ENCODE data around the gene RANBP17.

DNA sequence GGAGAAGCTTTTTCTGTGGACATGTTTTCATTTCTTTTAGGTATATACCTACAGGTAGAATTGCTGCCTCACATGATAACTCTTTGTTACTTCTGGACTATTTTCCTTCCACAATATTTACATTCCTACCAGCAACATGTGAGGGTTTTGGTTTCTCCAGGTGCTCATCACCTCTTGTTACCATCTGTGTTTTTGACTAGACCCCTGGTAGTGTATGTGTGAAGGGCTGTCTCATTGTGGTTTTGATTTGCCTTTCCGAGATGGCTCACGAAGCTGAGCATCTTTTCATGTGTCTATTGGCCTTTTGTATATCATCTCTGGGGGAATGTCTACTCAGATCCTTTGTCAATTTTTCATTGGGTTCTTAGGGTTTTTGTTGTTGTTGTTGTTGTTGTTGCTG is 17.2 kb upstream of the RANBP17 start:
- TF ChIP-seq, protein P1, sequence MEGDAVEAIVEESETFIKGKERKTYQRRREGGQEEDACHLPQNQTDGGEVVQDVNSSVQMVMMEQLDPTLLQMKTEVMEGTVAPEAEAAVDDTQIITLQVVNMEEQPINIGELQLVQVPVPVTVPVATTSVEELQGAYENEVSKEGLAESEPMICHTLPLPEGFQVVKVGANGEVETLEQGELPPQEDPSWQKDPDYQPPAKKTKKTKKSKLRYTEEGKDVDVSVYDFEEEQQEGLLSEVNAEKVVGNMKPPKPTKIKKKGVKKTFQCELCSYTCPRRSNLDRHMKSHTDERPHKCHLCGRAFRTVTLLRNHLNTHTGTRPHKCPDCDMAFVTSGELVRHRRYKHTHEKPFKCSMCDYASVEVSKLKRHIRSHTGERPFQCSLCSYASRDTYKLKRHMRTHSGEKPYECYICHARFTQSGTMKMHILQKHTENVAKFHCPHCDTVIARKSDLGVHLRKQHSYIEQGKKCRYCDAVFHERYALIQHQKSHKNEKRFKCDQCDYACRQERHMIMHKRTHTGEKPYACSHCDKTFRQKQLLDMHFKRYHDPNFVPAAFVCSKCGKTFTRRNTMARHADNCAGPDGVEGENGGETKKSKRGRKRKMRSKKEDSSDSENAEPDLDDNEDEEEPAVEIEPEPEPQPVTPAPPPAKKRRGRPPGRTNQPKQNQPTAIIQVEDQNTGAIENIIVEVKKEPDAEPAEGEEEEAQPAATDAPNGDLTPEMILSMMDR (conservative IDR thresholded peaks at IDR 0.05): no peak
- no peak for TF ChIP-seq EZH2 (IDR thresholded peaks at IDR 0.05; ENCODE audit: low read depth)

Measured in PC-9 (cell line).